ACHN (cell line): ENCODE measurements around the gene CBX7.

Experiments
- DNase-seq: peaks from one replicate; pipeline ENCODE4 v3.0.0-alpha.2; 2015
- in situ Hi-C: cut with HindIII; loops from 2 replicates; pipeline ENCODE4 v1.10.0; 2017; ENCODE audit warnings: low sequenced_read_pairs, low pct_ligation_motif_present, low pct_unique_long_range_greater_than_20kb

CBX7 gene

DNA sequence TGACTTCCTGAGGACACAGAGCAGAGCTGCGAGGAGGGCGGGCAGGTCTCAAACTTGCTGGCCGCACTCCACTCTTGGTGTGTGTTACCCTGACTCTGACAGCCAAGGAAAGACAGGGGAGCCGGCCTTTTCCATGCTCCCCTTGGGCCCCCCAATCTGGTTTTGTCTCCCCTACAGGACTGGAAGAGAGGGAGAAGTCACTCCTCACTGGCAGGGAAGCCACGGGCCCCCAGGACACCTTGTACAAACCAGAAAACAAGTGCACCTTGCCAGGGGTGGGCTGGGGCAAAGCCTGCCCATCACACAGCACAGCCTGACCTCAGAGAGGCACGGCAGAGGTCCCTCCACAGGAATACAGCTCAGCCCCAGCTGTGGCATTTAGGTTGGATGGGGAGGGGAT lies 20.2 kb downstream of the CBX7 start:
- in situ Hi-C loops, result no loop called here
- DNase-seq, result no peak

DNA sequence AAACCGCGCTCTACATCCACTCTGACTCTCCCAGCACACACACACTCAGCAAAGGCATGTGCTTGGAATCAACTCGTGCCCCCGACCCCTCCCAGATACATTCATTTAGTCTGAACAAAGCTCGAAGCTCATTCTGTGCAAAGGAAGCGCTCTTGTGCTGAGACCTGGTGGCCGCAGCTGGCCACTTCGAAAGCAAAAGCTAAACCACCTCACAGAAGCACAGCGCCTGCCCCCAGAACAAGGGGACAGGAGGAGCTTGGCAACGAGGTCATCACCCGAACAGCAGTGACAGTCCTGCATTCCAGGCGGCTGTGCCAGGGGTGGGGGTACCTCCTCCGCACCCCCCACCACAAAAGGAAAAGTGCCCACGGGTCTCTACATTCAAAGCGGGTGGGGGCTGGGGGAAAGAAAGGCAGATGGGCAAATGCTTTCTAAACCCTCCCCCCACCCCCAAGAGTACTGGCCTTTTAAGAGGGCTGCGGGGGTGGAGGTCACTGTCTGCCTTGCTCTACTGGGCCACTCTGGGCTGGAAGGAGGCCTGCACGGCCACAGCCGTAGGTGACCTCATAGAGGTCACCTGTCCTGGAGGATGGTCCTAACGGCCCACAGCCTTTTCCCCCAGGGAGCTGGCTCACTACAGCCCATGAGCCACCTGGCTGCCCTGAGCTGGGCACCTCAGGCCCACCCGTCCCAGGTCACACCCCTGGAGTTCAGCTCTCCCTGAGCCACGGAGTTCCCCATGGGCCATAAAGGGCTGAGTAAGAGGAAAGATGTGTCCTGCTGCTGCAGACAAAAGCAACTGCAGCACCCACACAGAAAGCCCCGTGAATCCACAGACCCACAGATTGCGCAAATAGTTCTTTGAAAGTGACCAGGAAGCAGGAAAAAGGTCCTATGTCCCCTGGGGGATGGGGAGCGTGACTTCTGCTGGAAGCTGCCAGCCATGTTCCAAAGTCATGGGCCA lies 21.3 kb downstream of the CBX7 start:
- in situ Hi-C loops, result no loop called here
- no peak for DNase-seq

- in situ Hi-C loops, result no loop called here
- DNase-seq, result no peak
These were observed 22.3 kb downstream of the CBX7 start for GRCh38 chr22:39130152-39130704.

DNA sequence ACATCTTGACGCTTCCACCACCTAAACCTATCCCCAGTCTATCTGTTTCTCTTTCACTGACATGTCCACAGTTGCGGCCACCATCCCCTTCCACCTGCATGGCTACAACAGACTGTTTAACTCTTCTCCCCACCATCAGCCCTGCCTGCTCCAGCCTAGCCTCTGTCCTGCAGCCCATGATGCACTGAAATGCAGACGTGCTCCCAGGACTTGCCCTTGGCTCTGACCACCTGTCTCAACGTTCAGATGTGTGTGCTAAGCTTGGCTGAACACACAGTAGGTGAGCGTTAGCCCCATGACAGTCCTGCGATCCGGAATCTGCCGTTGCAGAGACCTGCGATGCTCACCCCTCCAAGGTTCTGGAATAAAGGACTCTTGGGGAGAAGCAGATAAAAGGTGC lies 22.7 kb downstream of the CBX7 start:
- in situ Hi-C loops, result no loop called here
- DNase-seq, result no peak

DNA sequence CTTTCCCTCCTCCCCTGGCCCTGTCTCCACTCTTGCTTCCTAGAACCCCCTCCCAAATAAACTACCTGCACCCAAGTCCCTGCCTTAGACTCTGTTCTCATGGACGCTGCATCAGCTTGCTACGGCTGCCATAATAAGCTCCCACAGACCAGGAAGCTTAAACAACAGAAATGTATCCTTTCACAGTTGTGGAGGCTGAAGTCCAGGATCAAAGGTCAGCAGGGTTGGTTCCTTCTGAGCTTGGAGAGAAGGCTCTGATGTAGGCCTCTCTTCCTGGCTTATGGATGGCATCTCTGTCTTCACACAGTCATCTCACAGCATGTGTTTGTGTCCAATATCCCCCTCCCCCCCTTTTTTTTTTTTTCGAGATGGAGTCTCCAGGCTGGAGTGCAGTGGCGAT lies 23.4 kb downstream of the CBX7 start:
- in situ Hi-C loops, result no loop called here
- no peak for DNase-seq

DNA sequence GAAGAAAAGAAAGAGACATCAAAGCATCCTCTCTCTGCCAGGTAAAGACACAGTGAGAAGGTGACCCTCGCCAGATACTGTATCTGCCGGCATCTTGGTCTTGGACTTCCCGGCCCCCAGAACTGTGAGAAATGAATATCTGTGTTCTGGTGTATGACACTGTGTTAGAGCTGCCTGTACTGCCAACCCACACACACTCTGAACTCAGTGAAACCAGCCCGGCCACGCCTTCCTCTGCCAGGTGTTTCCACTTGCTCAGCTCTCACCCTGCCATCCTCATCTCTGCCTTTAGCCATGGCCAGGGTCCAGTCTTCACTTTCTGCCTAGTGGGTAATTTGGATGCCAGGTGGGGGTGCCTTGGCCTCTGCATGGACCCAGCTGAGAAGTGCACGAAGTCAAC lies 24.0 kb downstream of the CBX7 start:
- in situ Hi-C loops, result no loop called here
- DNase-seq, result no peak

DNA sequence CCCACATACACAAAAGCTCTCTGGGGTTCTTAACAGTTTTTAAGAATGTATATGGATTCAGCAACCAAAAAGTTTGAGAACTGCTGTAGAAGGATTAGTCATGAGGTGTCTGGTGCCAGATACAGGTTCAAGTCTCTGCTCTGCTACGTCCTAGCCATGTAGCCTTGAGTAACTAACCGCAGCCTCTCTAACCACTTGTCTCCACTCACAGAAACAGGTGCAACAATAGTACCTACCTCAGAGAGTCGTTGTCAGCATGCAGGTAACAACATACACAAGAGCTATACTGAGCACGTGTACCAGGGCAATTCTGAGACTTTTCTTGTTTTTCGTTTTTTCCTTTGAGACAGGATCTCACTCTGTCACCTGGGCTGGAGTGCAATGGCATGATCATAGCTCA lies 26.9 kb downstream of the CBX7 start:
- in situ Hi-C loops, result no loop called here
- DNase-seq, result no peak

GRCh38 chr22:39123751-39124581 lies 28.5 kb downstream of the CBX7 start:
- no peak for DNase-seq
- in situ Hi-C loops, result no loop called here

DNA sequence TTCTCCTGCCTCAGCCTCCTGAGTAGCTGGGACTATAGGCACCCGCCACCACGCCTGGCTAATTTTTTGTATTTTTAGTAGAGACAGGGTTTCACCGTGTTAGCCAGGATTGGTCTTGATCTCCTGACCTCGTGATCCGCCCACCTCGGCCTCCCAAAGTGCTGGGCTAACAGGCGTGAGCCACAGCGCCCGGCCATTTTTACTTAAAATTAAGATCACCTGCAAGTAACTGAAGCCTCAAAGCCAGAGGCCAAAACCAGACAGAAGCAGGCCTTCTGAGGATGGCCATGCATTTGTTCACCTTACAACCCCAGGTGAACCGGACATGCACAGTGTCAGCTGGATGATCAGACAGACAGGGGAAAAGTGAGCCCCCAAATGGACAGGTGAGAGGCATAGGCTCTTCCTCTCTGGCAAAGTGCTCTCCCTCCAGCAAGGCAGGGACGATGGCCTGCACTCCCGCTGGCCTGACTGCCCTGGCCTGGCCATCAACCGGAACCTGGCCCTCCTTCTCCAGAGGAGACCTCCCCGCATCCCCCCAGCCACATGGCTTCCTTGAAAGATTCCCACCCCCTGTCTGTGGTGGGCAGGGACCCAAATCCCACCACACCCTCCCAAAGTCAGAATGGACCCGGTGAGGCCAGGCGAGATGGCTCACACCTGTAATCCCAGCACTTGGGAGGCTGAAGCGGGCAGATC lies 29.6 kb downstream of the CBX7 start:
- DNase-seq, result no peak
- in situ Hi-C loops, result no loop called here

DNA sequence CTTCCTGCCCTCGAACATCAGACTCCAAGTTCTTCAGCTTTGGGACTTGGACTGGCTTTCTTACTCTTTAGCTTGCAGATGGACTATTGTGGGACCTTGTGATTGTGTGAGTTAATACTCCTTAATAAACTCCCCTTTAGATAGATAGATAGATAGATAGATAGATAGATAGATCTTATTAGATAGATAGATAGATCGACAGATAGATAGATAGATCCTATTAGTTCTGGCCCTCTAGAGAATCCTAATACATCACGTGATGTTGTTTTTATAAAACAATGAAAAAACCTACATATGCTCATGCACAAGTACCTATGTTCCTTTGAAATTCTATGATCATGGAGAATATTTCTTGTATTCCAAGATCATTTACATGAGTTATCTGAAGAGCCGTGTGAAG lies 31.5 kb downstream of the CBX7 start:
- in situ Hi-C loops, result no loop called here
- no peak for DNase-seq

GRCh38 chr22:39117585-39118191 lies 34.8 kb downstream of the CBX7 start:
- in situ Hi-C loops, result no loop called here
- DNase-seq, result peak; percentile 63

- in situ Hi-C loops, result no loop called here
- DNase-seq, result no peak
These were observed 36.4 kb downstream of the CBX7 start for GRCh38 chr22:39115977-39116621.

DNA sequence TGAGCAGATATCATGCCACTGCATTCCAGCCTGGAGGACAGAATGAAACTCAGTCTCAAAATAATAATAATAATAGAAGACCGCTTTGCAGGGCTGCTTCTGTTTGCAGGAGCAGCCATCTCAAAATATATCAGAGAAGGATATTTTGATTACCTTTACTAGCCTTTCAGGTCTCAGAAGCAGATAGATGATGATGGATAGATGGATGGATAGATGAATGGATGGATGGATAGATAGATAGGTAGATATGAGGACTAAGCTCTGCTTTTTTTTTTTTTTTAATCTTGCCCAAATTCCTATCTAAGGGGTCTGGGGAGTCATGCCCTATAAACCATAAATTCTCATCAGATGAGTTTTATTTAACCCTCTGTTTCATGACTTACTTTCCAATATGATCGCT lies 36.9 kb downstream of the CBX7 start:
- in situ Hi-C loops, result no loop called here
- no peak for DNase-seq

DNA sequence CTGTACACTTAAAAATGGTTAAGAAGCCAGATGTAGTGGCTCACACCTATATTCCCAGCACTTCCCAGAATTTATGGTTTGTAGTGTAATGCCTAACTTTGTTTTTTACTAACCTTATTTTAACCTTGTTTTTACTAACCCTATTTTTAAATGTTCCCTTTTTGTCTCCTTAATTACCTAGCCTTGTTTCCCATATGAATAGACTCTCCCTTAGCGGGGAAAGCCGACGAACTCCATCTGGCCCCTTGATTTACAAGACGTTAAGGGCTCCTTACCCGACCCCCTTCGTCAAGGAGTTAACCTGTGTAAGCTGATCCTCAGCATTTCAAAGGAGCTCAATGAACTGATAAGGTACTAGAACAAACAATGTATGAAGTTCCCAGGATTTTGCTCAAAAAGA lies 38.4 kb downstream of the CBX7 start:
- in situ Hi-C loops, result no loop called here
- no peak for DNase-seq

GRCh38 chr22:39110631-39111561 lies 41.6 kb downstream of the CBX7 start:
- in situ Hi-C loops, result no loop called here
- no peak for DNase-seq

DNA sequence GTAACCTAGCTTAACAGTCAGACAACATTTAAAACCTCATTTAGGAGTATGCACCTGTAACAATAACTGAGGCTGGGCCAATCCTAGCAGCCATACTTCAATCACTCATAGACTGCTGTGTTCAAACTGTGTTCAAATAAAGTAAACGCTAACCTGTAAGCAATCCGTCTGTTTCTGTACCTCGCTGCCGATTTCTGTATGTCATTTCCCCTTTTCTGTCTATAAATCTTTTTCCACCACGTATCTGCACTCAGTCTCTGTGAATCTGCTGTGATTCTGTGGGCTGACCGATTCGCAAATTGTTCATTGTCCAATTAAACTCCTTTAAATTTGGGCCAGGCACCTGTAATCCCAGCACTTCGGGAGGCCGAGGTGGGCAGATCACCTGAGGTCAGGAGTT lies 43.1 kb downstream of the CBX7 start:
- DNase-seq, result no peak
- in situ Hi-C loops, result no loop called here

DNA sequence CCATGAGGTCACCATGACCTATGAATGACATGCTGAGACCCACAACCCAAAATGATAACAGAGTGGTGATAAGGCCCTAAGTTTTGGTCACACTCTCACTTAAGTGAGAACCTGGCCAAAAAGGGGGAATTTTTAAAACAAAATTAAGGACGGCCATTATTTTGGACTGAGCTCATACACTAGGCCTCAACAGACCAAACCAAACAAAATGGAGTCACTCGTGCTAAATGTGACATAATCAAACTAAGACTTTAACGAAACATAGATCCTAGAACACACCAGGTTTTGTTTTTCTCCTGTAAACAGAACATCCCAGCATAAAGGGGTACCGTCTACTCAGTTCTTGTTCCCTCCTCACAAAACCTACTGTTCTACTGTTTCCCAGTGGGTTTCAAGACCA lies 44.0 kb downstream of the CBX7 start:
- in situ Hi-C loops, result no loop called here

More for the DNA sequence above, 44.0 kb downstream of the CBX7 start:
- DNase-seq, result no peak
